GM12864 (cell line): ENCODE results near the gene KCTD14.
"Not testable (repeated sequence)": the region's sequence is repeated elsewhere in the genome, so short reads cannot be mapped to it uniquely, and the experiment has no call there.

Source experiments
- DNase-seq: peaks from one replicate; pipeline ENCODE4 v3.0.0-alpha.2; 2011; ENCODE audit warnings: low read depth
- H3K4me3 ChIP-seq: 2 replicates; pipeline ENCODE4 v1.5.1; 2011; ENCODE audit warnings: mild to moderate bottlenecking, low read depth, low read length, control low read depth
- CTCF ChIP-seq: IDR thresholded peaks from 2 replicates; pipeline ENCODE4 v1.5.1; 2011; ENCODE audit warnings: low read depth, mild to moderate bottlenecking, moderate library complexity, low read length, control low read depth, inconsistent platforms; ENCODE audit errors: missing control alignments

KCTD14 gene

DNA sequence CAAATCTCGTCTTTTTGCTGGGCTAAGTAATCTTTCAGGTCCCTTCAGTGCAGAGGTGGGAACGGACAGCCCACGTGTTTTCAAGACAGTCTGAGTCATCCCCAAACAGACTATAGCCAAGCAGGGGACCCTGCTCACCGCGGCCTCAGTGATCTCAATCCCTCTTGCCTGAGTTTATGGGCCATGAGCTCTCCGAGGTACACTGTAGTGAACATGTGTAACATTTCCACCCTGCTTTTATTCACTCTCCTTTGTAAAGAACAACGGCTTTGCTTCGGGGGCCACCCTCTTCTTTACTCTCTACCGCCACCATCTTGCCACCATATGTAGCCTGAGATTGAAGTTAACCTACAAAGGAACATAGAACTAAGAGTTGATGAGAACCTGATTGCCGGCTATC lies 11.5 kb upstream of the KCTD14 start:
- no peak for DNase-seq
- TF ChIP-seq CTCF, result no peak
- H3K4me3 ChIP-seq, result no peak overlapping the region

- DNase-seq, result no peak
- TF ChIP-seq CTCF, result no peak
Measured at GRCh38 chr11:78033040-78033439, 10.0 kb upstream of the KCTD14 start.

DNA sequence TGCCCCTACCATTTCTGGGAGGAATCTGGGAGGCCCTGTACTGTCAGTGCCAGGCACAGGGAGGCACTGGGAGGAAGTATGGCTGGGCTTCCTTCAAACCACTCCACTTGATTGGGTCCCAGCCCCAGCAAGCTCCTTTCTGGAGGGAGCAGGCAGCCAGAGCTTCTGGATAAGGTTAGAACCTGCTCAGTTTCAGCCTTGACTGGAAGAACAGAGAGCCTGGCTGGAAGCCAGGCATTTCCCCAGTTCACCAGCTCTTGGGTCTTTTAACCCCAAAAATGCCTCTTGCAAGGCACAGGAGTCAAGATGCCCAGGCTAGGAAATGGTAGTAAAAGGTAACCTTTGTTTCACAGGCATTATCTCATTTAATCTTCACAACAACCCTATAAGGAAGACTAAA lies 9.0 kb upstream of the KCTD14 start:
- TF ChIP-seq CTCF, result no peak
- no peak for DNase-seq
- H3K4me3 ChIP-seq, result no peak overlapping the region

More at GRCh38 chr11:78033040-78033439, 10.0 kb upstream of the KCTD14 start:
- H3K4me3 ChIP-seq, result no peak overlapping the region

GRCh38 chr11:78031629-78032028 lies 8.6 kb upstream of the KCTD14 start:
- DNase-seq, result no peak
- TF ChIP-seq CTCF, result no peak
- no peak overlapping the region for H3K4me3 ChIP-seq

- DNase-seq, result no peak
- no peak overlapping the region for H3K4me3 ChIP-seq
Measured at GRCh38 chr11:78030429-78031325, 7.6 kb upstream of the KCTD14 start.

DNA sequence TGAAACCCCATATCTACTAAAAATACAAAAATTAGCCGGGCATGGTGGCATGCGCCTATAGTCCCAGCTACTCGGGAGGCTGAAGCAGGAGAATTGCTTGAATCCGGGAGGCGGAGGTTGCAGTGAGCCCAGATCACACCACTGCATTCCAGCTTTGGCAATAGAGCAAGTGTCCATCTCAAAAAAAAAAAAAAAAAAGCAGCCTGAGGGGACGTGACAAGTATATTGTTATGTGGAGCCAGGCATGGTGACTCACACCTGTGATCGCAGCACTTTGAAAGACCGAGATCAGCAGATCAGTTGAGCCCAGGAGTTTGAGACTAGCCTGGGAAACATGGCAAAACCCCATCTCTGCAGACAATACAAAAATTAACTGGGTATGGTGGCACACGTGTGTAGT lies 5.3 kb upstream of the KCTD14 start:
- DNase-seq, H3K4me3 ChIP-seq: not testable (repeated sequence)

More at GRCh38 chr11:78030429-78031325, 7.6 kb upstream of the KCTD14 start:
- TF ChIP-seq CTCF, result no peak

- no peak for DNase-seq
- no peak for TF ChIP-seq CTCF
- H3K4me3 ChIP-seq, result no peak overlapping the region
Measured at GRCh38 chr11:78027759-78028158, 4.7 kb upstream of the KCTD14 start.
